ENCODE measurements around the gene C5orf47. TPM values are rescaled to one million over a fixed set of nuclear protein-coding genes. Genes with fewer than 3 reads are reported as not detected.
A peak's percentile ranks its signal among the peaks of the same experiment; 100 is the strongest.

C5orf47 gene
- total RNA-seq, 1 donor from 2014 or later: not detected

DNA sequence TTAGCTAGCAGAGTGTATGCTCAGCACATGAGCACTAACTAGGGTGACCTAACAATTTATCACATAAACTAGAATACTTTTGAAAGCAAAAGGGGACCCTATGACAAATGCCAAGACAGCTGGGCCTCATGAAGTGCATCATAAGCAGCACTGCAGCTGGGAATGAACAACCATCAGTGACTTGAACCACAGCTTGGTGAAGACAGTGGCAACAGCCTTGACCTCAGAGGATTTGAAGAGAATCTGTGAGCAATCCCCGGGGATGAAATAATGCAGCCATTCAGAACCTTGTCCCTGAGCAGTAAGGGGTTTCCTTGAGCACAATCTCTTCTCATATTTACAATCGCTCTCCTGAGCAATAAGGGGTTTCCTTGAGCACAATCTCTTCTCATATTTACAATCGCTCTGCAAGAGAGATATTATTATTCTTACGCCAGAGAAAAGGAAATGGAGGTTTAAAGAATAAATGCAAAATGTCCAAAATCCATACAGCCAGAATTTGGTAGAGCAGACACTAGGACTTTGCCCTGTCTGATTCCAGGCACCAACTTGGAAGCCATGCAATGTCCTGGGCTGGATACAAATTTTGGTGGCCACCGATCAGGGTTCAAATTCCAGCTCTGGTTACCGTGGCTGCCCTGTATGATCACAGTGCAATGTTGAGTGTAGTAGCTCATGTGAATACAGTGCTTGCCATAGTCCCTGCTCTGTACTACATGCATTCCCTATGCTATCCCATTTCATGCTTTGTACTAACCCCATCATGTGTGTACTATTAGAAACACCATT lies 55.7 kb downstream of the C5orf47 start:
- TF ChIP-seq CTCF (IDR thresholded peaks at IDR 0.05; ENCODE audit: insufficient read depth, low read depth, low read length) (no peak), EZH2 (IDR thresholded peaks at IDR 0.05; ENCODE audit: insufficient read depth, low read length) (no peak)
- Histone ChIP-seq H3K79me2 (ENCODE audit: insufficient read depth, low read length) (no peaks in the 10 kb centered on the region), H3K4me1 (ENCODE audit: insufficient read depth, low read length) (no peaks in the 10 kb centered on the region), H3K4me3 (ENCODE audit: insufficient read depth, low read depth, low read length) (no peak overlapping the region), H3K4me2 (ENCODE audit: low read length) (no peak overlapping the region), H4K20me1 (ENCODE audit: insufficient read depth, low read length) (no peaks in the 10 kb centered on the region), H3K27me3 (ENCODE audit: insufficient read depth, low read length) (no peaks in the 10 kb centered on the region), H3K9me3 (ENCODE audit: insufficient read depth, low read depth, low read length) (no peaks in the 10 kb centered on the region), H3K9ac (ENCODE audit: low read length) (no peak overlapping the region), H2AFZ (ENCODE audit: low read depth, low read length) (no peak overlapping the region), H3K36me3 (ENCODE audit: insufficient read depth, low read length) (no peaks in the 10 kb centered on the region), H3K27ac (ENCODE audit: low read depth, low read length) (no peak overlapping the region)
- Mint-ChIP-seq H3K27ac (ENCODE audit: unreplicated experiment) (no peak overlapping the region), H3K27me3 (ENCODE audit: low read depth, unreplicated experiment) (peaks cover 32% of the 10 kb centered on the region), H3K4me1 (ENCODE audit: low read depth, unreplicated experiment) (no peaks in the 10 kb centered on the region), H3K36me3 (ENCODE audit: low read depth, unreplicated experiment) (no peaks in the 10 kb centered on the region), H3K4me3 (ENCODE audit: unreplicated experiment) (no peak overlapping the region), H3K9me3 (ENCODE audit: unreplicated experiment) (peaks cover 1% of the 10 kb centered on the region)
- no peak for DNase-seq (ENCODE audit: low read depth)
- FAIRE-seq: no peak

DNA sequence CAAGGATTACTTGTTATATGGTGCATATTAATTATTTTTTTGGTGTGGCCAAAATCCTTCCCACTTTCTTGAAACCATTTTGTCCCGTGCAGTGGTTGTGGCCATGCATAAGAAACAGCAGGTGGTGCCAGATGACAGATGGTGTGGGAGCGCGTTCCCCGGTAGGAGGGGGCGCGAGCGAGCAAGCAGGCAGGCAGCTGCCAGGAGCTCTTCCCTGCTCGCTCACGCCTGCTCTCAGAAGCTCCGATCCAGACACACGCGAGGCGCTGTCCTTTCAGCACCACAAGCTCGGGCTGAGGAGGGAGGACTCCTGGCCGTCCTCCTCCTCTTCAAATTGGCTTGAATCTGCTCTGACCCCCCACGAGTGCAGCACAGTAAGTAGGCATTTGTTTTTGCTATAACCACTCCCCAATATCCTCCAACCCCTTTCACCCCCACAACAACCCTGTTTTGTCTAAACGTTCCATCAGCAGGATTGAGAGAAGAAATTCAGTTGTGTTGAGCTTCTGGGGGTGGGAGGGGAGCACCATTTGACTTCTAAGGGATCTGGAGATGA lies 56.6 kb downstream of the C5orf47 start, which contains the start of gene NSG2:
NSG2 (plus strand) TSS at position 237 of the 556 bp plus-strand sequence. CDS start 1,050 bp downstream, outside the sequence.
- H3K4me2 ChIP-seq (ENCODE audit: low read length): no peak within 1 kb of the TSS
- H4K20me1 ChIP-seq (ENCODE audit: insufficient read depth, low read length): no peaks in the 10 kb centered on the region
- no peak within 1 kb of the TSS for H3K9ac ChIP-seq (ENCODE audit: low read length)
- peaks cover 4% of the 10 kb centered on the region for H3K9me3 Mint-ChIP-seq (ENCODE audit: unreplicated experiment)
- no peak within 1 kb of the TSS for H3K27ac Mint-ChIP-seq (ENCODE audit: unreplicated experiment)
- DNase-seq (ENCODE audit: low read depth) (peak; percentile 90), FAIRE-seq (peak; percentile 9)
- H2AFZ ChIP-seq (ENCODE audit: low read depth, low read length): no peak within 1 kb of the TSS
- H3K27me3 Mint-ChIP-seq (ENCODE audit: low read depth, unreplicated experiment): peaks cover 40% of the 10 kb centered on the region
- no peaks in the 10 kb centered on the region for H3K27me3 ChIP-seq (ENCODE audit: insufficient read depth, low read length)
- H3K27ac ChIP-seq (ENCODE audit: low read depth, low read length): no peak within 1 kb of the TSS
- no peaks in the 10 kb centered on the region for H3K36me3 Mint-ChIP-seq (ENCODE audit: low read depth, unreplicated experiment)
- H3K4me1 Mint-ChIP-seq (ENCODE audit: low read depth, unreplicated experiment): no peaks in the 10 kb centered on the region
- H3K79me2 ChIP-seq (ENCODE audit: insufficient read depth, low read length): no peaks in the 10 kb centered on the region
- no peak within 1 kb of the TSS for H3K4me3 ChIP-seq (ENCODE audit: insufficient read depth, low read depth, low read length)
- H3K4me1 ChIP-seq (ENCODE audit: insufficient read depth, low read length): no peaks in the 10 kb centered on the region
- no peaks in the 10 kb centered on the region for H3K9me3 ChIP-seq (ENCODE audit: insufficient read depth, low read depth, low read length)
- H3K36me3 ChIP-seq (ENCODE audit: insufficient read depth, low read length): no peaks in the 10 kb centered on the region
- H3K4me3 Mint-ChIP-seq (ENCODE audit: unreplicated experiment): no peak within 1 kb of the TSS
- TF ChIP-seq CTCF (IDR thresholded peaks at IDR 0.05; ENCODE audit: insufficient read depth, low read depth, low read length) (peak; percentile 80), EZH2 (IDR thresholded peaks at IDR 0.05; ENCODE audit: insufficient read depth, low read length) (no peak)

GRCh38 chr5:174046558-174046957 lies 57.6 kb downstream of the C5orf47 start:
- Histone ChIP-seq H3K27me3 (ENCODE audit: insufficient read depth, low read length) (no peaks in the 10 kb centered on the region), H4K20me1 (ENCODE audit: insufficient read depth, low read length) (no peaks in the 10 kb centered on the region), H2AFZ (ENCODE audit: low read depth, low read length) (no peak overlapping the region), H3K4me3 (ENCODE audit: insufficient read depth, low read depth, low read length) (no peak overlapping the region), H3K9ac (ENCODE audit: low read length) (no peak overlapping the region), H3K27ac (ENCODE audit: low read depth, low read length) (no peak overlapping the region), H3K9me3 (ENCODE audit: insufficient read depth, low read depth, low read length) (no peaks in the 10 kb centered on the region), H3K4me1 (ENCODE audit: insufficient read depth, low read length) (no peaks in the 10 kb centered on the region), H3K36me3 (ENCODE audit: insufficient read depth, low read length) (no peaks in the 10 kb centered on the region), H3K4me2 (ENCODE audit: low read length) (no peak overlapping the region), H3K79me2 (ENCODE audit: insufficient read depth, low read length) (no peaks in the 10 kb centered on the region)
- no peak for DNase-seq (ENCODE audit: low read depth)
- H3K9me3 Mint-ChIP-seq (ENCODE audit: unreplicated experiment): peaks cover 4% of the 10 kb centered on the region
- no peak overlapping the region for H3K4me3 Mint-ChIP-seq (ENCODE audit: unreplicated experiment)
- H3K4me1 Mint-ChIP-seq (ENCODE audit: low read depth, unreplicated experiment): no peaks in the 10 kb centered on the region
- peaks cover 50% of the 10 kb centered on the region for H3K27me3 Mint-ChIP-seq (ENCODE audit: low read depth, unreplicated experiment)
- TF ChIP-seq EZH2 (IDR thresholded peaks at IDR 0.05; ENCODE audit: insufficient read depth, low read length) (no peak), CTCF (IDR thresholded peaks at IDR 0.05; ENCODE audit: insufficient read depth, low read depth, low read length) (no peak)
- no peaks in the 10 kb centered on the region for H3K36me3 Mint-ChIP-seq (ENCODE audit: low read depth, unreplicated experiment)
- FAIRE-seq: no peak
- no peak overlapping the region for H3K27ac Mint-ChIP-seq (ENCODE audit: unreplicated experiment)

Data from astrocyte (in vitro differentiated cells and primary cell).